HG02852 (cell line): ENCODE measurements around the gene TESK1.
"Not testable (repeated sequence)": the region's sequence is repeated elsewhere in the genome, so short reads cannot be mapped to it uniquely, and the experiment has no call there.

Experiments used
- ATAC-seq: cut with Tn5 transposase; IDR thresholded peaks from one replicate; pipeline ENCODE4 v1.9.1; 2021; ENCODE audit warnings: mild to moderate bottlenecking, moderate library complexity; ENCODE audit not compliant: unreplicated experiment

The TESK1 gene

DNA sequence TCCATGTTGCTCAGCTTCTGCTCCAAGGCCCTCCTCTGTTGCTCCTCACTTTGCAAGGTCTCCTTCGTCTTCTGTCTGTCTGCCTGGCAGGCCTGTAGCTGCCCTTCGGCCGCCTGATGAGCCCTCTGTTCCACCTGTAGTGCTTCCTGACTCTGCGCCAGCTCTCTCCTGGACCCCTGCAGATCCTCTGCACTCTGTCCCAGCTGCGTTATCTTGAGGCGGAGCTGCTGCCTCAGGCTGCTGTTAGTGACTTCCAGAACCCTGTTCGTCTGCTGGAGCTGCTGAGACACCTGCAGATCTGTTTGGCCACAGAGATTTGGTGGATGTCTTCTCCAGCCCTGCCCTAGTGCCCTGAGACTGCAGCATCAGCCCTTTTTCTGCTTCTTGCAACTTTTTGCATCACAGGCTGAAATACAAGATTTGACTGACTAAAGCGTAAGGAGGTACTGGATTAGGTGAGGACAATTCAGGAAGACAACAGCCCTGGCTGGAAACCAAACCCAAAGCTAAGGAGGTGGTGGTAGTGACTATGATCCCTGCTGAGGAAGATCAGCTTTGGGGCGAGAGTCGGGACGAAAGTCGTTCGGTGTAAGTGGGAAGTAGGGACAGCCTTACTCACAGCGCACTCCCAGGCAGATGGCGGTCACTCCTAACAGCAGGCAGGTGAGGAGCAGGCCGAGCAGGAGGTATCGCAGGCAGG, 11.1 kb downstream of the TESK1 start:
- ATAC-seq, result no peak

- peak; percentile 40 for ATAC-seq
Measured at GRCh38 chr9:35616681-35617459, 11.8 kb downstream of the TESK1 start.

DNA sequence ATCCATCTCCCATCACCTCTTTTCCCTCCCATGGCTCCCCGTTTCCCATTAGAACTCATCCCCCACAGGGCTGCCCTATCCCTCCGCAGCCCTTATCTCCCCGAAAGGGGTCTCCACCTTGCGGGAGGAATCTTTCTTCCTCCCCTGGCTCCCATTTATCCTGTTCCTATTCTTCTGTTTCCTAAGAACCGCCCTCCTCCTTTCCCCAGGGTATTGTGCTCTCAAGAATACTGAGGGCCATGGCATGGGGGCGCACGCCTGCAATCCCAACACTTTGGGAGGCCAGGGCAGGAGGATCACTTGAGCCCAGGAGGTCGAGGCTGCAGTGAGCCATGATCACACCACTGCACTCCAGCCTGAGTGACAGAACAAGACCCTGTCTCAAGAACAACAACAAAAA, 12.5 kb downstream of the TESK1 start:
- no peak for ATAC-seq

DNA sequence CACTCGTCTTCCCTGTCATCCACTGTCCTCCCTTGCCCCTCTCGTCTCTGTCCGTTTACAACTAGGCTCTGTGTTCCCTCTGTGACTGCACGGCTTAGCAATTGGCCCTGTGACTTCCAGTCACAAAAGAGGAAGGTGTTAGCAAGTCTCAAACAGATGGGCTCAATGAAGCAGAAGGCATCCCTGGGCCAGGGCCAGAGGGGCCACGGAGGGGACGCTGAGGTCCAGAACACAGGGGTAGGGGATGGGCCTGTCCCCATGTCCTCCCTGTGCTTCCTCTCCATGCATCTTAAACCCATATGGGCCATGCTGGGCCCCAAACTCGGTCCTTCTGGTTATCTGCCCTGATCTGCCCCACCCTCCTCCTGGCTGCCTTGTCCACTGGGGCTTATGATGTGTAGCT, 13.3 kb downstream of the TESK1 start, which contains the start of gene CD72:
TSS of gene CD72 (minus strand) at position 89 of the 403 bp plus-strand sequence. CDS start 110 bp downstream, outside the sequence.
- no peak for ATAC-seq

DNA sequence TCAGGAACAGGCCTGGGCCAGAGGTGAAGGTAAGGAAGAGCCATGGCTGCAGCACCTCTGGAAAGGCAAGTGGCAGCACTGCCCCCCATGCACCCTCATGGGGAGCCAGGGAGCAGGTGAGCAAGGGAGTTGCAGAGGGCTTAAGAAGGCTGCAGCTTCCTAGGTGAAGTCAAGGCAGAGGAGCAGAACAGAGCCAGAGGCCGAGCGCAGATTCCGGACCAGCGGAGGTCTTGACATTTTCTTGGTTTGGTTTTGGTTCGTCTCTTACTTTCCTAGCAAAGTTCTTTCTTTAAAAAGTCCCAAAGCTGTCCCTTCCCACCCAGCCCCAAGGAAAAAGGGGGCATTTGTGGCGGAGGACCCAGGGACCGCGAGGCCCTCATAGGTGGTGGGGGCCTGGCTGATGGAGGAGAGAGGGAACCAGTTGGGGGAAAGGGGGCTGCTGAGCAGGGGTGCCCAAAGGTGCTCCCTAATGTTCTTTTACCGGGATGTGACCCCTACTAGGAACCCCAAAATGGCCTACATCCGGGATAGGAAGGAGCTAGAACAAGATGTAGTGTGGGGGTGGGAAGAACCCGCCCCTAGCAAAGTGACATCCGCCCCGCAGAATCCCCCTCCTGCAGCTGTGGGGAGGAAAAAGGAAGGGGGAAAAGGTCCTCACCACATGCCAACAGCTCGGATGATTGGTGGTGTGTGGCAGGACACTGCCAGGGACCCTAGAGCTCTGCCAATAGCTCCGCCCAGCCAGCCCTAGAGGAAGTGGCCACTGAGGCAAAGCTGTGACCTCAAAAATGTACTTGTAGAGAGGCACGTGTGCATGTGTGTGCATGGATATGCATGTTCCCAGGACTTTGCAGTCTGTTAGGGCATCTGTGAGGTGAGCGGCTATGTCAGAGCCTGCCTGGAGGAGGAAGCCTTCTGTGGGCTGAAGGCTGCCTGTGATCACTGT, 14.1 kb downstream of the TESK1 start:
- peak; percentile 43 for ATAC-seq

GRCh38 chr9:35619800-35620158, 14.7 kb downstream of the TESK1 start:
- ATAC-seq, result peak; percentile 47

- ATAC-seq, result no peak
Measured at GRCh38 chr9:35627575-35627974, 22.5 kb downstream of the TESK1 start.

DNA sequence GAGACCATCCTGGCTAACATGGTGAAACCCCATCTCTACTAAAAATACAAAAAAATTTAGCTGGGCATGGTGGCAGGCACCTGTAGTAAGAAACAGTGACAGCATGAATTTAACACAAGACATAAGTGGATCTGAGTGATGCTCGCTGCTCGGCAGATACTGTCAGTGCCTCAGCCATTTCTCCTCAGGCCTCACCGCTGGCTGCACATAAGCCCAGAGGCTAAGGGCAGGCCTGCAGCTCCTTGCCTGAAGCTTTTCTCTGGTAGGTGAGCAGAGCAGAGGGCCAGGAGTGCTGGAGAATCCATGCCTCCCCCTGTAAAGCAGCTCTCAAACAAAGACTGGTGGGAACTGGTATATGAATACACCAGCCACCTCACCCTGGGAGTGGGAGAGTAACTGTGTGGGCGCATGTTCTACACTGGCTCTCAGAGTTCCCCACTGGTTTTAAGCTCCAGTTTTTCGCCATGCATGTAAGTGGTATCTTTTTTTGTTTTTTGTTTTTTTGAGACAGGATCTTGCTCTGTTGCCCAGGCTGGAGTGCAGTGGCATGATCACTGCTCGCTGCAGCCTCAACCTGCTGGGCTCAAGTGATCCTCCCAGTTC, 23.4 kb downstream of the TESK1 start:
- no peak for ATAC-seq

- ATAC-seq, result no peak
Measured at GRCh38 chr9:35629597-35629996, 24.5 kb downstream of the TESK1 start.

- ATAC-seq, result no peak
Measured at GRCh38 chr9:35635730-35636129, 30.7 kb downstream of the TESK1 start.

- no peak for ATAC-seq
Measured at GRCh38 chr9:35636135-35636876, 31.2 kb downstream of the TESK1 start.

DNA sequence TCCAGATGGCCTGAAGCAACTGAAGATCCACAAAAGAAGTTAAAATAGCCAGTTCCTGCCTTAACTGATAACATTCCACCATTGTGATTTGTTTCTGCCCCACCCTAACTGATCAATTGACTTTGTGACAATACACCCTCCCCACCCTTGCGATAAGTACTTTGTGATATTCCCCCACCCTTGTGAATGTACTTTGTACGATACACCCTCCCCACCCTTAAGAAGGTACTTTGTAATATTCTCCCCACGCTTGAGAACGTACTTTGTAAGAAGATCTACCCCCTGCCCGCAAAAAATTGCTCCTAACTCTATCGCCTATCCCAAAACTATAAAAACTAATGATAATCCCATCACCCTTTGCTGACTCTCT, 31.8 kb downstream of the TESK1 start:
- not testable (repeated sequence) for ATAC-seq

DNA sequence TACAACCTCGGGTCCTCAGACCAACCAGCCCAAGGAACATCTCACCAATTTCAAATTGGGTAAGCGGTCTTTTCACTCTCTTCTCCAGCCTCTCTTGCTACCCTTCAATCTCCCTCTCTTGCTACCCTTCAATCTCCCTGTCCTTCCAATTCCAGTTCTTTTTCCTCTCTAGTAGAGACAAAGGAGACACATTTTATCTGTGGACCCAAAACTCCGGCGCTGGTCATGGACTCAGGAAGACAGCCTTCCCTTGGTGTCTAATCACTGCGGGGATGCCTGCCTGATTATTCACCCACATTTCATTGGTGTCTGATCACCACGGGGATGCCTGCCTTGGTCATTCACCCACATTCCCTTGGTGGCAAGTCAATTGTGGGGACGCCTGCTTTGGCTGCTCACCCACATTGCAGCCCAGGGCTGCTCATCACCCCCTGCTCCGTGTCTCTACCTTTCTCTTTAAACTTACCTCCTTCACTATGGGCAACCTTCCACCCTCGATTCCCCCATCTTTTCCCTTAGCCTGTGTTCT, 32.4 kb downstream of the TESK1 start:
- ATAC-seq, result not testable (repeated sequence)

- ATAC-seq, result not testable (repeated sequence)
Measured at GRCh38 chr9:35638751-35639150, 33.7 kb downstream of the TESK1 start.

DNA sequence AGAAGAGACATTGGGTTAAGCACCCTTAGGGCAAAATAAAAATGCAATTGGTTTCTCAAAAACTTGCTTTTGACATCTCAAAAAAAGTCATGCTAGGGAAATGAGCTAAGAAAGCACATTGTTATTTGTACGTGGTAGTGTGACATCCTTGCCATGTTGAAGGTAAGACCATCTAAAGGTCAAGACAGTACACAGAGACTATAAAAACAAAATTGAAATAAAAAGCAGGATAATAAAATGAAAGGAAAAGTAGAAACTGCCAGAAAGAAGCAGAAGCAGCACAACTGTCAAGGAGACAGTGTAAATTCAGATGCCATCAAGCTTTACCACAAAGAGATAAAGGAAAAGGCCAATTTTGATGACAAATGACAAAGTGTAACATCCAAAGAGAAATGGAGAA, 34.2 kb downstream of the TESK1 start:
- not testable (repeated sequence) for ATAC-seq

GRCh38 chr9:35639631-35640030, 34.6 kb downstream of the TESK1 start:
- no peak for ATAC-seq

GRCh38 chr9:35640431-35640830, 35.4 kb downstream of the TESK1 start:
- not testable (repeated sequence) for ATAC-seq

GRCh38 chr9:35641478-35641877, 36.4 kb downstream of the TESK1 start:
- ATAC-seq, result not testable (repeated sequence)

DNA sequence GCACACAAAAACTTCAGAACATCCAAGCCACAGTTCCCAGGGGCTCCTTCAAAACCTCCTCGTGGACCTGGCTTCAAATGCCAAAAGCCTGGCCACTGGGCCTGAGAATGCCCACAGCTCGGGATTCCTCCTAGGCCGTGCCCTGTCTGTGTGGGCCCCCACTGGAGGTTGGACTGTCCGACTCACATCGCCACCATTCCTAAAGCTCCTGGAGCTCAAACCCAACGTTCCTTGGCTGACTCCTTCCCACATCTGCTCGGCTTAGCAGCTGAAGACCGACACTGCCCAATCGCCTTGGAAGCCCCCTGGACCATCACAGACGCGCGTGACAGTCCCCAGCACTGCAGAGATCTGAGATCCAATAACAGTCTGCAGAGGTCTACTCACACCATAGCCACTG, 38.0 kb downstream of the TESK1 start:
- no peak for ATAC-seq

DNA sequence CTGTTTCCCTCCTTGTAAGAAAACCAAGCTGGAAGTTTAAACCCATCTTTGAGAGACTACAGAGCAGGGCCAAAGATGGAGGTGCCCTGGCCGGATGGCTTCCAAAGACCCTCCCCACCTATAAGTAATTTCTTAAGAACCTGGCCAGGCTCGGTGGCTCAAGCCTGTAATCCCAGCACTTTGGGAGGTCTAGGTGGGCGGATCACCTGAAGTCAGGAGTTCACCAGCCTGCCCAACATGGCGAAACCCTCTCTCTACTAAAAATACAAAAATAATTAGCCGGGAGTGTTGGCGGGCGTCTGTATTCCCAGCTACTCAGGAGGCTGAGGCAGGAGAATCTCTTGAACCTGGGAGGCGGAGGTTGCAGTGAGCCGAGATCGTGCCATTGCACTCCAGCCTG, 40.7 kb downstream of the TESK1 start:
- ATAC-seq, result not testable (repeated sequence)
